HEK293T (cell line): ENCODE measurements around the gene LANCL3.

Source experiments
- ARNT ChIP-seq: fragments of 450-650 bp; IDR thresholded peaks from 2 replicates; pipeline ENCODE4 v1.6.1; 2017; ENCODE audit warnings: mild to moderate bottlenecking
- FOXM1 ChIP-seq: fragments of 450-650 bp; IDR thresholded peaks from 2 replicates; pipeline ENCODE4 v1.6.1; 2017; ENCODE audit warnings: mild to moderate bottlenecking, borderline replicate concordance
- NFRKB ChIP-seq: fragments of 450-650 bp; IDR thresholded peaks from 2 replicates; pipeline ENCODE4 v1.6.1; 2016; ENCODE audit warnings: mild to moderate bottlenecking, moderate library complexity
- TARDBP ChIP-seq: fragments of 450-650 bp; IDR thresholded peaks from 2 replicates; pipeline ENCODE4 v1.6.1; 2016

- TF ChIP-seq ARNT (no peak), FOXM1 (no peak), TARDBP (no peak), NFRKB (no peak)
These were observed 130.1 kb downstream of the LANCL3 start for GRCh38 chrX:37701588-37701987.
